Activated T-helper 17 cell treated with anti-CD3 and anti-CD28 coated beads, Interleukin-2, amount 50 U/mL, for 72 hours (primary cell): ENCODE results near the gene ZFAND5. TPM values are rescaled to one million over a fixed set of nuclear protein-coding genes. Genes with fewer than 3 reads are reported as not detected.
A peak's percentile ranks its signal among the peaks of the same experiment; 100 is the strongest.

Experiments
- ATAC-seq: fragments of 150-1000 bp; cut with Tn5 transposase; replicated peaks from 2 replicates; pipeline ENCODE4 v1.10.0; 2021; ENCODE audit warnings: mild to moderate bottlenecking, moderate library complexity
- H3K27ac Mint-ChIP-seq: one replicate; pipeline ENCODE4 v1.8.0; 2022; ENCODE audit warnings: mixed read lengths
- H3K27me3 Mint-ChIP-seq: one replicate; pipeline ENCODE4 v1.8.0; 2022; ENCODE audit warnings: mixed read lengths
- H3K36me3 Mint-ChIP-seq: one replicate; pipeline ENCODE4 v1.8.0; 2022; ENCODE audit warnings: low read depth, mild to moderate bottlenecking, mixed read lengths
- H3K4me1 Mint-ChIP-seq: one replicate; pipeline ENCODE4 v1.8.0; 2022; ENCODE audit warnings: mixed read lengths
- H3K4me3 Mint-ChIP-seq: one replicate; pipeline ENCODE4 v1.8.0; 2022; ENCODE audit warnings: mild to moderate bottlenecking, mixed read lengths
- H3K9me3 Mint-ChIP-seq: one replicate; pipeline ENCODE4 v1.8.0; 2022; ENCODE audit warnings: mixed read lengths
- total RNA-seq, 2 donors: library from RNA; stranded (reverse); gene quantifications; one replicate each; pipeline ENCODE4 v1.2.3, GENCODE V29; 2022

The ZFAND5 gene, protein sequence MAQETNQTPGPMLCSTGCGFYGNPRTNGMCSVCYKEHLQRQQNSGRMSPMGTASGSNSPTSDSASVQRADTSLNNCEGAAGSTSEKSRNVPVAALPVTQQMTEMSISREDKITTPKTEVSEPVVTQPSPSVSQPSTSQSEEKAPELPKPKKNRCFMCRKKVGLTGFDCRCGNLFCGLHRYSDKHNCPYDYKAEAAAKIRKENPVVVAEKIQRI
- total RNA-seq = 100 to 1,000 TPM; 104 to 175 TPM

- no peaks in the 10 kb centered on the region for H3K27me3 Mint-ChIP-seq
- peak within 1 kb of the TSS; percentile 99 for H3K27ac Mint-ChIP-seq
- H3K9me3 Mint-ChIP-seq = no peaks in the 10 kb centered on the region
- peak; percentile 88 for ATAC-seq
- peaks cover 13% of the 10 kb centered on the region for H3K4me1 Mint-ChIP-seq
- H3K4me3 Mint-ChIP-seq = peak within 1 kb of the TSS; percentile 98
- peaks cover 51% of the 10 kb centered on the region for H3K36me3 Mint-ChIP-seq
These were observed at the start of gene ZFAND5 for GRCh38 chr9:72364679-72365524. ZFAND5 (minus strand) TSS chr9:72365208; CDS start chr9:72360778, 4,430 bp downstream.

DNA sequence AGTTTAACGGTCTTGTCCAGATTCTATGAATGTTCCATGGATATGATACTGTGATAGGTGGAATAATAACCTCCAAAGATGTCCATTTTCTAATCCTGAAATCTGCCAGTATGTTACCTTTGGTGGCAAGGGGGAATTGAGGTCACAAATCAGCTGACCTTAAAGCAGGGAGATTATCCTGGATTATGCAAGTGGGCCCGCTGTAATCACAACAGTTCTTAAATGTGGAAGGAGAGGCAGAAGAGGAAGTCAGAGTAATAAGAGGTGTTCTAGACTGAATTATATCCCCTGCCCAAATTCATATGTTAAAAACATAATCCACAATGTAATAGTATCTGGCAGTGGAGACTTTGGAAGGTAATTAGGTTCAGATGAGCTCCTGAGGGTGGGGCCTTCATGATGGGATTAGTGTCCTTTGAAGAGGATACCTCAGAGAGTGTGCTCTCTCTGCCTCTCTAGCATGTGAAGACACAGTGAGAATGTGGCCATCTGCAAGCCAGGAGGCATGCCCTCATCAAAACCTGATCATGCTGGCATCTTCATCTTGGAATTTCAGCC lies 47.6 kb upstream of the ZFAND5 start:
- Mint-ChIP-seq H3K27ac (no peak overlapping the region), H3K9me3 (no peaks in the 10 kb centered on the region), H3K27me3 (no peaks in the 10 kb centered on the region), H3K4me3 (no peak overlapping the region), H3K36me3 (no peaks in the 10 kb centered on the region), H3K4me1 (no peaks in the 10 kb centered on the region)
- no peak for ATAC-seq

DNA sequence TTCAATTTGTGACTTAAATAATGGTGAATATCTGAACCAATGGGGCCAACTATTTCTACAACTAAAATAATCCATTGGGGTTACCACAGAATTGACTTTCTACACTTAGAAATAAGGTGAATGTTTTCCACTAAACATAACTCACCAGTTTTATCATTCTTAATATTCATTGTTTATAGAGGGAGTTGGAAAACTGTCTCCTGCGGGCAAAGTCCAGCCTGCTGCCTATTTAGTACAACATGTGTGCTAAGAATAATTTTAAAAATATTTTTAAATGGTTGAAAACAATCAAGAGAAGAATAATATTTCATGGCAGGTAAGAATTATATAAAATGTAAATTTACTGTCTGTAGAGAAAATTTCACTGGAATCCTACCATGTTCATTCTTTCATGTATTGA lies 45.2 kb upstream of the ZFAND5 start:
- H3K4me1 Mint-ChIP-seq = no peaks in the 10 kb centered on the region
- no peaks in the 10 kb centered on the region for H3K9me3 Mint-ChIP-seq
- H3K36me3 Mint-ChIP-seq = no peaks in the 10 kb centered on the region
- no peaks in the 10 kb centered on the region for H3K27me3 Mint-ChIP-seq
- H3K27ac Mint-ChIP-seq = no peak overlapping the region
- no peak overlapping the region for H3K4me3 Mint-ChIP-seq
- no peak for ATAC-seq

DNA sequence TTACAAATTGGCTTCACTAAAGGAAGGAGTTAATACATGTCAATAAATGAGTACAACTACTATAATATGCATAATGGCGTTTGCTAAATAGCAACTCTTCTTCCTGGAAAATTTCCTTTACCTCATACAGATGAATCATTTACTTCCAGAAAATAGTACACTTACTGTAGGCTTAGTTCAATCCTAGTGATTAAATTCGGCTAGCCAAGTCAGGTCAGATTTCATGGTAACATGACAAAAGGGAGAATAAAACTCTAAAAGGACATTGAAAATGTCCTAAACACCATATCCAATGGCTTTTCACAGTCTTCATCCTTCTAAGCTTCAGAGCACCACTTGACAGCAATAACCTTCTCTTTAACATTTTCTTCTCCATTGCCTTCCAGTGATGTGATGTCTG lies 42.1 kb upstream of the ZFAND5 start:
- ATAC-seq = no peak
- no peaks in the 10 kb centered on the region for H3K27me3 Mint-ChIP-seq
- no peaks in the 10 kb centered on the region for H3K9me3 Mint-ChIP-seq
- H3K27ac Mint-ChIP-seq = no peak overlapping the region
- H3K4me1 Mint-ChIP-seq = no peaks in the 10 kb centered on the region
- H3K36me3 Mint-ChIP-seq = no peaks in the 10 kb centered on the region
- no peak overlapping the region for H3K4me3 Mint-ChIP-seq

DNA sequence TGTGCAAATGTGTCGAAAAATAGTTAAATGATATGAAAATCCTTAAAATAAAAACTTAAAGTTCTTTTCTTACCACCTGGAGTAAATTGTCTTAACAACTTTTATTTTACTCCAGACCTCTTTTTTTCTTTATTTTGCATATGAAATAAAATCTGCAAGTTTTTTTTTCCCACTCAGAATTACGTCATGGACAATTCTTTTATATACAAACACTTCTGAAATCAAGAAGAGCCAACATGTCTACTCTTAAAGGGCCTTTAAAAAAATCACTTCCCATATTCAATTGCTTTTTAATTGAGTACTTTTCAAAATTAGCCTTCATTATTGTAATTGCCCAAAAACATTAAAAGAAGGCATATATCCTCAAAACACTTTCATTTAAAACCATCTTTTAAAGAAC lies 37.7 kb upstream of the ZFAND5 start:
- no peaks in the 10 kb centered on the region for H3K4me1 Mint-ChIP-seq
- no peak overlapping the region for H3K27ac Mint-ChIP-seq
- ATAC-seq = no peak
- no peaks in the 10 kb centered on the region for H3K9me3 Mint-ChIP-seq
- H3K36me3 Mint-ChIP-seq = no peaks in the 10 kb centered on the region
- no peak overlapping the region for H3K4me3 Mint-ChIP-seq
- no peaks in the 10 kb centered on the region for H3K27me3 Mint-ChIP-seq

DNA sequence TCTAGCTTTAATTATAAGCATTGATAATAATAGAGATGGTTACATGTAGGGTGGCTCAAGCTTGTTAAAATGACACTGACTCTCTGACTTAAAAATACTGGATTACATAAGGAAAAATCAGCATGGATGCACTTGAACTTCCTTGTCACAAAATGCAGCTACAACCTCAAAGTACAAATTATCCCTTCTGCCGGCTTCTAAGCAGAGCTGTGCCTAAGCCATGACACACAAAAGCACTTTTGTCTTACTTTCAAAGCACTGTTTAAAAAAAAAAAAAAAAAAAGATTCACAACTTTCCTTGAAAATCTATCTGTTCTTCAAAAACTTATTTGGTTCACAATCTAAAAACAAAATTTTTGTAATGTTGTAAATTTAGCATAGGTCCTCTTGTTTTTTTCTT lies 36.4 kb upstream of the ZFAND5 start:
- no peak for ATAC-seq
- Mint-ChIP-seq H3K27me3 (no peaks in the 10 kb centered on the region), H3K9me3 (no peaks in the 10 kb centered on the region), H3K36me3 (no peaks in the 10 kb centered on the region), H3K4me3 (no peak overlapping the region), H3K27ac (no peak overlapping the region), H3K4me1 (no peaks in the 10 kb centered on the region)

DNA sequence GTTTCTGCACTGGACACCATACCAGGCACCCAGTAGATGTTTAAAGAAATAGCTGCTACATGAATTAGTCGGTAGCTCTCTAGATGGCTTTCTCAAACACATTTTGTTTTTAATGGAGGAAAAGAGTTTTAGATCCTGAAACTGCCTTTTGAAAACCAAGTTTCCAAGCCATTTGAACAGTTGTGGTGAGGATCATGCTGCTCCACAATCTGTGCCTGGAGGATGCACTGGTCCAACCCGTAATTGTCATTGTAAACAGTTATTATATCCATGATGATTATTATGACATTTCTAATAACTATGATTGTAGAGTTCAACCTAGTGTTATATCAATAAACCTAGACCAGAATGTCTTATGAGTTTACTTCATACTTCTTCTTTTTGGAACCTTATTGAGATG lies 35.9 kb upstream of the ZFAND5 start:
- Mint-ChIP-seq H3K36me3 (no peaks in the 10 kb centered on the region), H3K9me3 (no peaks in the 10 kb centered on the region), H3K27ac (no peak overlapping the region), H3K4me1 (no peaks in the 10 kb centered on the region), H3K4me3 (no peak overlapping the region), H3K27me3 (no peaks in the 10 kb centered on the region)
- ATAC-seq = no peak

DNA sequence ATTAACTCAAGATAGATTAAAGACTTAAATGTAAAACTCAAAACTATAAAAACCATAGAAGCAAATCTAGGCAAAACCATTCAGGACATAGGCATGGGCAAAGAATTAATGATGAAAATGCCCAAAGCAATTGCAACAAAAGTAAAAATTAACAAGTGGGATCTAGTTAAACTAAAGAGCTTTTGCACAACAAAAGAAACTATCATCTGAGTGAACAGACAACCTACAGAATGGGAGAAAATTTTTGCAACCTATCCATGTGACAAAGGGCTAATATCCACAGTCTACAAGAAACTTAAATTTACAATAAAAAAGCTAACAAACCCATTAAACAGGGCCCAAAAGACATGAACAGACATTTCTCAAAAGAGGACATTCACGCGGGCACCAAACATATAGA lies 34.4 kb upstream of the ZFAND5 start:
- Mint-ChIP-seq H3K27me3 (no peaks in the 10 kb centered on the region), H3K4me1 (no peaks in the 10 kb centered on the region), H3K36me3 (no peaks in the 10 kb centered on the region), H3K9me3 (no peaks in the 10 kb centered on the region), H3K4me3 (no peak overlapping the region), H3K27ac (no peak overlapping the region)
- no peak for ATAC-seq

- H3K36me3 Mint-ChIP-seq = no peaks in the 10 kb centered on the region
- no peak for ATAC-seq
- no peaks in the 10 kb centered on the region for H3K9me3 Mint-ChIP-seq
- H3K4me3 Mint-ChIP-seq = no peak overlapping the region
- no peak overlapping the region for H3K27ac Mint-ChIP-seq
- H3K27me3 Mint-ChIP-seq = no peaks in the 10 kb centered on the region
- no peaks in the 10 kb centered on the region for H3K4me1 Mint-ChIP-seq
These were observed 31.5 kb upstream of the ZFAND5 start for GRCh38 chr9:72396247-72397091.

GRCh38 chr9:72394066-72394465 lies 29.1 kb upstream of the ZFAND5 start:
- Mint-ChIP-seq H3K36me3 (no peaks in the 10 kb centered on the region), H3K9me3 (no peaks in the 10 kb centered on the region)

GRCh38 chr9:72390907-72391306 lies 25.9 kb upstream of the ZFAND5 start:
- H3K27ac Mint-ChIP-seq = no peak overlapping the region
- H3K9me3 Mint-ChIP-seq = no peaks in the 10 kb centered on the region
- no peaks in the 10 kb centered on the region for H3K36me3 Mint-ChIP-seq

More at GRCh38 chr9:72394066-72394465, 29.1 kb upstream of the ZFAND5 start:
- H3K4me3 Mint-ChIP-seq = no peak overlapping the region
- H3K27ac Mint-ChIP-seq = no peak overlapping the region
- ATAC-seq = no peak
- H3K27me3 Mint-ChIP-seq = no peaks in the 10 kb centered on the region
- peaks cover 6% of the 10 kb centered on the region for H3K4me1 Mint-ChIP-seq

DNA sequence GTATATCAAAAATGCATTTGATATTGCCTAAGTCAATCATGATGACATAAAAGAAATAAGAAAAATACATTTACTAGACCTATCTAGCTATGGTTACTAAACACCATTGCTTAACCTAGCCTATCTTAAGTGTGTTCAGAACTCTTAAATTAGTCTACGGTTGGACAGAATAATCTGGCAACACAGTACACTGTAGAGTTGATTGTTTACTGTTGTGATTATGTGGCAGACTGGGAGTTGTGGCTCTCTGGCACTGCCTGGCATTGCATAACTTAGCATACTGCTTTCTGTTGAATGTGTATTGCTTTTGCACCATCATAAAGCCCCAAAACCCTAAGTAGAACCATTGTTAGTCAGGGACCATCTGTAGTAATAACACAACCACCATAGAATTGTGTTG lies 21.2 kb upstream of the ZFAND5 start:
- no peak overlapping the region for H3K27ac Mint-ChIP-seq
- no peaks in the 10 kb centered on the region for H3K36me3 Mint-ChIP-seq
- peaks cover 6% of the 10 kb centered on the region for H3K4me1 Mint-ChIP-seq
- no peak overlapping the region for H3K4me3 Mint-ChIP-seq
- no peaks in the 10 kb centered on the region for H3K9me3 Mint-ChIP-seq
- no peaks in the 10 kb centered on the region for H3K27me3 Mint-ChIP-seq
- no peak for ATAC-seq

More at GRCh38 chr9:72390907-72391306, 25.9 kb upstream of the ZFAND5 start:
- Mint-ChIP-seq H3K27me3 (no peaks in the 10 kb centered on the region), H3K4me1 (peaks cover 6% of the 10 kb centered on the region), H3K4me3 (no peak overlapping the region)
- ATAC-seq = no peak

DNA sequence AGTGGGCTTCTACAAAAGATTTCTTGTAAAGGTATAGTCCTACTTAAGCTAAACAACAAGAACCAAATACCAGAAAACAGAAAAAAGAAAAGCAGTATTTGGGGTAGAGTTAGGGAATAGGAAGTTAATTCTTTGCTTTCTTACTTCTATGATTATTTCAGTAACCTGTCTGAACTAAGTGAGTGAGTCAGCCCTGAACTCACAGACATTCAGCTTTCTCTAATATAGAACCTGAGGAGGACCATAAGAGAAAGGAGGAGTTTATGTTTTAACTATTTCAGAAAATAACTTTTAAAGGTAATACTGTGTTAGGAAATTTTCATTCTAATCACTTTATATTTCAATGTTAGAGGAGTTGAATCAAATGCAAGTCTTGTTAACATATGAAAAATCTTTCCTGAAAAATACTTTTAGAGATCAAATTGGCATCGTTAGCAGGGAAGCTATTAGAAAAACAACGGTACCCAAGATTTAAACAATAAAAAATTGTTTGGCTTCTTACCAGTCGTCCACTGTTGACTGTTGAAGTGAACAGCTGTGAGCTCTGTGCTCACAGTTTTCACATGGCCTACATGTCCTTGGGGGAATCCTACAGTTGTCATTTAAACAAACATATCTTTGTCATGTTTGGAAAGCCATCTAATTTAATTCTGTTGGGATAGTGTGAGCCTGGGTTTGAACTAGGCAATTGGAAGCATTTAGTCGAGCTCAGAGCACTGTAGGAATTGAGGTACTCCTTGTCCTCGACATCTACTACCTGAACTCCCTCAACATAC lies 19.9 kb upstream of the ZFAND5 start:
- Mint-ChIP-seq H3K4me1 (peaks cover 6% of the 10 kb centered on the region), H3K27me3 (no peaks in the 10 kb centered on the region), H3K27ac (peak overlapping the region; percentile 10), H3K4me3 (no peak overlapping the region), H3K36me3 (no peaks in the 10 kb centered on the region), H3K9me3 (no peaks in the 10 kb centered on the region)
- ATAC-seq = no peak
